ENCODE measurements around the gene ZFP36. TPM values are rescaled to one million over a fixed set of nuclear protein-coding genes. Genes with fewer than 3 reads are reported as not detected.

ZFP36 gene
- total RNA-seq, 1 donor from 2014 or later: 46.9 TPM

GRCh38 chr19:39403331-39404312 lies 3.0 kb upstream of the ZFP36 start:
- Mint-ChIP-seq H3K27me3 (ENCODE audit: low read depth) (no peaks in the 10 kb centered on the region), H3K27ac (peak overlapping the region; percentile 96), H3K4me3 (ENCODE audit: low read depth) (peak overlapping the region; percentile 79), H3K36me3 (ENCODE audit: low read depth) (peaks cover 26% of the 10 kb centered on the region), H3K9me3 (no peaks in the 10 kb centered on the region), H3K4me1 (ENCODE audit: low read depth) (peaks cover 53% of the 10 kb centered on the region)
- DNase-seq (ENCODE audit: low spot score): peak; percentile 89
- intact Hi-C loops (cut with micrococcal nuclease): loop anchor here (10.0 kb wide), 1 partner anchor 549 kb away; no protein-coding TSS in a partner anchor

- Mint-ChIP-seq H3K9me3 (no peaks in the 10 kb centered on the region), H3K27ac (peak overlapping the region; percentile 28), H3K4me1 (ENCODE audit: low read depth) (peaks cover 49% of the 10 kb centered on the region), H3K4me3 (ENCODE audit: low read depth) (no peak overlapping the region), H3K36me3 (ENCODE audit: low read depth) (peaks cover 19% of the 10 kb centered on the region), H3K27me3 (ENCODE audit: low read depth) (no peaks in the 10 kb centered on the region)
- DNase-seq (ENCODE audit: low spot score): no peak
- intact Hi-C loops (cut with micrococcal nuclease): loop anchor here (5.0 to 10.0 kb wide), 2 partner anchors 551 to 1392 kb away; partner anchors contain the start of gene EGLN2
Measured at GRCh38 chr19:39405261-39405957, 1.2 kb upstream of the ZFP36 start.

DNA sequence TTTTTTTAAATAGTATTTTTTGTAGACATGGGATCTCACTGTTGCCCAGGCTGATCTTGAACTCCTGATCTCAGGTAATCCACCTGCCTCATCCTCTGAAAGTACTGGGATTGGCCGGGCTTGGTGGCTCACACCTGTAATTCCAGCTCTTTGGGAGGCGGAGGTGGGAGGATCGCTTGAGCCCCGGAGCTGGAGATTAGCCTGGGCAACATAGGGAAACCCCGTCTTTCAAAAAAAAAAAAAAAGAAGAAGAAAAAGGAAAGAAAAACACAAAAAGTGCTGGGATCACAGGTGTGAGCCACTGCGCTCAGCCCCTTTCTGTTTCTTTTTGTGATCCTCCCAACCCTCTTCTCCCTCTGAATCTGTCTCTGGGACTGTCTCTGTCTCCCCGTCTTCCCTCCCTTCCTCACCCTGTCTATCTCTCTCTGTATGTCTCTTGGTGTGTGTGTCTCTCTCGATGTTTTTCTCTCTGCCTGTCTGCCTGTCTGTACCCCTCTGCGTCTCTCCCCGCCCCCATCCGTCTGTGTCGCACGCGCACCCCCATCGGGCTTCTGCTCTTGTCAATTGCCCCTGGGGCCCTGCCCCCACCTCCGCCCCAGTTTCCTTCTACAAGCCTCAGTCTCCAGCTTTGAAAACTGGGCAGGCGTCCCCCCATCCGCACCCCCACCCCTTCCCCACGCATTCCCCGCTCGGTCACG lies 540 bp upstream of the ZFP36 start:
- intact Hi-C loops (cut with micrococcal nuclease): loop anchor here (5.0 to 10.0 kb wide), 2 partner anchors 551 to 1391 kb away; partner anchors contain the start of gene EGLN2
- Mint-ChIP-seq H3K9me3 (no peaks in the 10 kb centered on the region), H3K4me3 (ENCODE audit: low read depth) (peak overlapping the region; percentile 83), H3K27ac (peak overlapping the region; percentile 82), H3K4me1 (ENCODE audit: low read depth) (peaks cover 51% of the 10 kb centered on the region), H3K27me3 (ENCODE audit: low read depth) (no peaks in the 10 kb centered on the region), H3K36me3 (ENCODE audit: low read depth) (peaks cover 22% of the 10 kb centered on the region)
- peak; percentile 75 for DNase-seq (ENCODE audit: low spot score)

DNA sequence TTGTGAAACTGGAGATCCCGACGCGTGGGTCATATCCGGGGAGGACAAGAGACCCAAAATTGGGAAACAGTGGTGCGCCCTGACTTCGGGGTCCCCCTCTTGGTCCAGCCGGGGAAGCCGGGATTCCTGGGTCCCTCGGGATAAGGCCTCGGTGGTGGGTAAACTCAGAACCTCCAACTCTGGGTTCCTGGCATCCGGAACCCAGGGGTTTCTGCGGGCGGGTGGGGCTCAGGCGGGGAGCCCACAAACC lies 688 bp downstream of the ZFP36 start:
- peaks cover 23% of the 10 kb centered on the region for H3K36me3 Mint-ChIP-seq (ENCODE audit: low read depth)
- H3K4me3 Mint-ChIP-seq (ENCODE audit: low read depth): peak overlapping the region; percentile 97
- intact Hi-C loops (cut with micrococcal nuclease): loop anchor here (5.0 to 10.0 kb wide), 2 partner anchors 553 to 1390 kb away; partner anchors contain the start of gene EGLN2
- no peak for DNase-seq (ENCODE audit: low spot score)
- peaks cover 46% of the 10 kb centered on the region for H3K4me1 Mint-ChIP-seq (ENCODE audit: low read depth)
- no peaks in the 10 kb centered on the region for H3K9me3 Mint-ChIP-seq
- peak overlapping the region; percentile 88 for H3K27ac Mint-ChIP-seq
- H3K27me3 Mint-ChIP-seq (ENCODE audit: low read depth): no peaks in the 10 kb centered on the region

- peak overlapping the region; percentile 88 for H3K27ac Mint-ChIP-seq
- peaks cover 41% of the 10 kb centered on the region for H3K4me1 Mint-ChIP-seq (ENCODE audit: low read depth)
- H3K27me3 Mint-ChIP-seq (ENCODE audit: low read depth): no peaks in the 10 kb centered on the region
- no peaks in the 10 kb centered on the region for H3K9me3 Mint-ChIP-seq
- H3K36me3 Mint-ChIP-seq (ENCODE audit: low read depth): peaks cover 23% of the 10 kb centered on the region
- intact Hi-C loops (cut with micrococcal nuclease): loop anchor here (5.0 to 10.0 kb wide), 2 partner anchors 553 to 1389 kb away; partner anchors contain the start of gene EGLN2
- DNase-seq (ENCODE audit: low spot score): peak; percentile 71
- H3K4me3 Mint-ChIP-seq (ENCODE audit: low read depth): peak overlapping the region; percentile 97
Measured at GRCh38 chr19:39407660-39408391, 1.2 kb downstream of the ZFP36 start.

DNA sequence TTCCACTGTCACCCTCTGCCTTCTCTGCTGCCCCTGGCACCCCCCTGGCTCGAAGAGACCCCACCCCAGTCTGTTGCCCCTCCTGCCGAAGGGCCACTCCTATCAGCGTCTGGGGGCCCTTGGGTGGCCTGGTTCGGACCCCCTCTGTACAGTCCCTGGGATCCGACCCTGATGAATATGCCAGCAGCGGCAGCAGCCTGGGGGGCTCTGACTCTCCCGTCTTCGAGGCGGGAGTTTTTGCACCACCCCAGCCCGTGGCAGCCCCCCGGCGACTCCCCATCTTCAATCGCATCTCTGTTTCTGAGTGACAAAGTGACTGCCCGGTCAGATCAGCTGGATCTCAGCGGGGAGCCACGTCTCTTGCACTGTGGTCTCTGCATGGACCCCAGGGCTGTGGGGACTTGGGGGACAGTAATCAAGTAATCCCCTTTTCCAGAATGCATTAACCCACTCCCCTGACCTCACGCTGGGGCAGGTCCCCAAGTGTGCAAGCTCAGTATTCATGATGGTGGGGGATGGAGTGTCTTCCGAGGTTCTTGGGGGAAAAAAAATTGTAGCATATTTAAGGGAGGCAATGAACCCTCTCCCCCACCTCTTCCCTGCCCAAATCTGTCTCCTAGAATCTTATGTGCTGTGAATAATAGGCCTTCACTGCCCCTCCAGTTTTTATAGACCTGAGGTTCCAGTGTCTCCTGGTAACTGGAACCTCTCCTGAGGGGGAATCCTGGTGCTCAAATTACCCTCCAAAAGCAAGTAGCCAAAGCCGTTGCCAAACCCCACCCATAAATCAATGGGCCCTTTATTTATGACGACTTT lies 2.0 kb downstream of the ZFP36 start:
- H3K36me3 Mint-ChIP-seq (ENCODE audit: low read depth): peaks cover 23% of the 10 kb centered on the region
- H3K27ac Mint-ChIP-seq: peak overlapping the region; percentile 88
- H3K4me3 Mint-ChIP-seq (ENCODE audit: low read depth): peak overlapping the region; percentile 97
- DNase-seq (ENCODE audit: low spot score): no peak
- intact Hi-C loops (cut with micrococcal nuclease): loop anchor here (5.0 to 10.0 kb wide), 2 partner anchors 554 to 1389 kb away; partner anchors contain the start of gene EGLN2
- peaks cover 40% of the 10 kb centered on the region for H3K4me1 Mint-ChIP-seq (ENCODE audit: low read depth)
- no peaks in the 10 kb centered on the region for H3K9me3 Mint-ChIP-seq
- H3K27me3 Mint-ChIP-seq (ENCODE audit: low read depth): no peaks in the 10 kb centered on the region

DNA sequence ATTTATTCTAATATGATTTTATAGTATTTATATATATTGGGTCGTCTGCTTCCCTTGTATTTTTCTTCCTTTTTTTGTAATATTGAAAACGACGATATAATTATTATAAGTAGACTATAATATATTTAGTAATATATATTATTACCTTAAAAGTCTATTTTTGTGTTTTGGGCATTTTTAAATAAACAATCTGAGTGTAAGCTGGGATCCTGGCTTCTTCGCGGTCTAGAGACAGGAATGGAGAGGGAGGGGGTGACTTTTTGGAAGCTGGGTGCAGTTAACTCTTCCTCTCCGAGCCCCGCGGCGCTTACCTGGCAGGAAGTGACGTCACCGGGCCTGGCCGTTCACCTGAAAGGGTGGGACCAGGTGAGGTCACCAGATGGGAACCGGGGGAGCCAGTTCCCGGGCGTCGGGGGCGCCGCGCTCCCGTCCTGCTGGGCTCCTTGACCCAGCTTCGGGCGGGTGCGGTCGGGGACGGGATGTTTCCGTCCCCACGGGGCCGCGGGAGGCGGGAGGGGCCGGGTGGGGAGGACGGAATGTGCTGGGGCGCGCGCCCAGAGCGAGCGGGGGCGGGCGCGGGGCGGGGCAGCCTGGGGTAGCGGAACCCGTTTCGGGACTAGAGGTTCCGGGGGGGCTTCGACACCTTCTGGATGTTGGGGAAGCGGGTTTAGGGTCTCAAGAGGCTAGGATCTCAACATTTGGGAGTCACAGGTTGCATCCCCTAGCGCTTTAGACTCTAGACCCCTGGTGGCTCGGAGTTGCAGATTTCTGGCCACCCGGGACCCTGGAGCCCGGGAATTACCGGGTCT lies 2.8 kb downstream of the ZFP36 start:
- Mint-ChIP-seq H3K27ac (peak overlapping the region; percentile 90), H3K36me3 (ENCODE audit: low read depth) (peaks cover 31% of the 10 kb centered on the region), H3K4me3 (ENCODE audit: low read depth) (peak overlapping the region; percentile 97), H3K4me1 (ENCODE audit: low read depth) (peaks cover 44% of the 10 kb centered on the region), H3K27me3 (ENCODE audit: low read depth) (no peaks in the 10 kb centered on the region), H3K9me3 (no peaks in the 10 kb centered on the region)
- intact Hi-C loops (cut with micrococcal nuclease): loop anchor here (1.0 to 10.0 kb wide), 3 partner anchors 197 to 1388 kb away; partner anchors contain the start of gene EGLN2
- peak; percentile 70 for DNase-seq (ENCODE audit: low spot score)

- DNase-seq (ENCODE audit: low spot score): peak; percentile 61
- H3K4me3 Mint-ChIP-seq (ENCODE audit: low read depth): peak overlapping the region; percentile 80
- H3K27ac Mint-ChIP-seq: peak overlapping the region; percentile 90
- no peaks in the 10 kb centered on the region for H3K9me3 Mint-ChIP-seq
- H3K27me3 Mint-ChIP-seq (ENCODE audit: low read depth): no peaks in the 10 kb centered on the region
- intact Hi-C loops (cut with micrococcal nuclease): loop anchor here (1.0 kb wide), 1 partner anchor 198 kb away; no protein-coding TSS in a partner anchor
- H3K4me1 Mint-ChIP-seq (ENCODE audit: low read depth): peaks cover 46% of the 10 kb centered on the region
- H3K36me3 Mint-ChIP-seq (ENCODE audit: low read depth): peaks cover 36% of the 10 kb centered on the region
Measured at GRCh38 chr19:39410017-39410830, 3.6 kb downstream of the ZFP36 start.

GRCh38 chr19:39410831-39411080 lies 4.1 kb downstream of the ZFP36 start:
- DNase-seq (ENCODE audit: low spot score): no peak
- H3K36me3 Mint-ChIP-seq (ENCODE audit: low read depth): peaks cover 39% of the 10 kb centered on the region
- H3K27ac Mint-ChIP-seq: peak overlapping the region; percentile 90
- H3K4me3 Mint-ChIP-seq (ENCODE audit: low read depth): peak overlapping the region; percentile 80
- peaks cover 42% of the 10 kb centered on the region for H3K4me1 Mint-ChIP-seq (ENCODE audit: low read depth)
- no peaks in the 10 kb centered on the region for H3K9me3 Mint-ChIP-seq
- intact Hi-C loops (cut with micrococcal nuclease): loop anchor here (1.0 kb wide), 2 partner anchors 9 to 198 kb away; no protein-coding TSS in a partner anchor
- H3K27me3 Mint-ChIP-seq (ENCODE audit: low read depth): no peaks in the 10 kb centered on the region

DNA sequence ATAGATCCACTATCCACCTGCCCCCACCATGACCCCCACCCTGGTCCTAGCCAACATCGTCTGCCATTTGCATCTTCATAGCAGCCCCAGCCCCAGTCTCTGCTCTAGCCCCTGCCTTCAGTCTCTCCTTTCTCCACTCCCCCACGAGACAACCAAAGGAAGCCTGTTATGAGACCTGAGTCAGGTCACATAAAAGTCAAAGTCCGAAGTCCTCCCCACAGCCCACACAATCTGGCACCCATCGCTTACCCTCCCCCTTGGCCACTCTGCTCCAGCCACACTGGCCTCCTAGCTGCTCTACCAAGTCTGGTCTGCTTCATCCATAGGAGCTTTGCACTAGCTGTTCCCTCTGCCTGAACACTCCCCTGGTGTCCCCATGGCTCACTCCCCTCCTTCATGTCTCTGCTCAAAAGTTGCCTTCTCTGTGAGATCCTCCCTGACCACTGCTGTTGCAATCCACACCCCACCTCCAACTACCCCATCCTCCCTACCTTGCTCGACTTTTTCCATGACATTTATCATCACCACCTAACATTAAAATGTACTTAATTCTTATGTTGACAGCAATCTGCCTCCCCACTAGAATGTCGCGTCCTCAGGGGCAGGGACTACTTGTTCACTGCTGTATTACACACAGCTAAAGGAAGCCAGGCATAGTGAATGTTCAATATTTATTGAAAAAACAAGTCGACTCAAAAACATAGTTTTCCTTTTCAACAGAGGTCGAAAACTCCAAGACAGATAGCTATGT lies 4.6 kb downstream of the ZFP36 start:
- Mint-ChIP-seq H3K9me3 (no peaks in the 10 kb centered on the region), H3K36me3 (ENCODE audit: low read depth) (peaks cover 39% of the 10 kb centered on the region), H3K27me3 (ENCODE audit: low read depth) (no peaks in the 10 kb centered on the region), H3K4me3 (ENCODE audit: low read depth) (peak overlapping the region; percentile 80), H3K27ac (peak overlapping the region; percentile 90), H3K4me1 (ENCODE audit: low read depth) (peaks cover 38% of the 10 kb centered on the region)
- no peak for DNase-seq (ENCODE audit: low spot score)
- intact Hi-C loops (cut with micrococcal nuclease): loop anchor here (1.0 kb wide), 1 partner anchor 10 kb away; no protein-coding TSS in a partner anchor

Measured in activated T-helper 2 cell treated with anti-CD3 and anti-CD28 coated beads, Interferon-gamma antibody, Interleukin-2, Interleukin-4, amounts not matched to agents 10 μg/mL and 5 μg/mL and 100 μg/mL, durations not matched to agents 14 hours and 24 hours and 36 hours (primary cell).